ENCODE results near the gene MS4A15.
A peak's percentile ranks its signal among the peaks of the same experiment; 100 is the strongest.
"Not testable (repeated sequence)": the region's sequence is repeated elsewhere in the genome, so short reads cannot be mapped to it uniquely, and the experiment has no call there.

The MS4A15 gene

GRCh38 chr11:60757231-60757800 lies 649 bp downstream of the MS4A15 start:
- no peak for DNase-seq

GRCh38 chr11:60758671-60759070 lies 2.0 kb downstream of the MS4A15 start:
- not testable (repeated sequence) for DNase-seq

GRCh38 chr11:60759438-60760225 lies 3.0 kb downstream of the MS4A15 start:
- peak; percentile 36 for DNase-seq

GRCh38 chr11:60761436-60762190 lies 4.9 kb downstream of the MS4A15 start:
- DNase-seq = no peak

- no peak for DNase-seq
These were observed 6.4 kb downstream of the MS4A15 start for GRCh38 chr11:60762851-60763691.

- no peak for DNase-seq
These were observed 7.2 kb downstream of the MS4A15 start for GRCh38 chr11:60763692-60764369.

GRCh38 chr11:60764879-60765278 lies 8.2 kb downstream of the MS4A15 start:
- DNase-seq = no peak

GRCh38 chr11:60765355-60765754 lies 8.7 kb downstream of the MS4A15 start:
- DNase-seq = no peak

- no peak for DNase-seq
These were observed 9.9 kb downstream of the MS4A15 start for GRCh38 chr11:60766547-60766946.

- no peak for DNase-seq
These were observed 10.7 kb downstream of the MS4A15 start for GRCh38 chr11:60767388-60767811.

- DNase-seq = no peak
These were observed 11.5 kb downstream of the MS4A15 start for GRCh38 chr11:60768202-60768601.

GRCh38 chr11:60769273-60769672 lies 12.6 kb downstream of the MS4A15 start:
- DNase-seq = no peak

GRCh38 chr11:60769811-60770210 lies 13.1 kb downstream of the MS4A15 start:
- no peak for DNase-seq

- no peak for DNase-seq
These were observed 14.5 kb downstream of the MS4A15 start for GRCh38 chr11:60771146-60771545.

- no peak for DNase-seq
These were observed 15.3 kb downstream of the MS4A15 start for GRCh38 chr11:60771879-60772525.

GRCh38 chr11:60772666-60773065 lies 16.0 kb downstream of the MS4A15 start:
- no peak for DNase-seq

- DNase-seq = no peak
These were observed 18.1 kb downstream of the MS4A15 start for GRCh38 chr11:60774726-60775125.

GRCh38 chr11:60775420-60775961 lies 18.8 kb downstream of the MS4A15 start:
- DNase-seq = peak; percentile 86

GRCh38 chr11:60776167-60776566 lies 19.5 kb downstream of the MS4A15 start:
- DNase-seq = no peak

GRCh38 chr11:60777106-60777505 lies 20.4 kb downstream of the MS4A15 start:
- DNase-seq = no peak

- DNase-seq = no peak
These were observed 20.9 kb downstream of the MS4A15 start for GRCh38 chr11:60777572-60777971.
